ENCODE data around the gene SLC25A3. TPM values are rescaled to one million over a fixed set of nuclear protein-coding genes. Genes with fewer than 3 reads are reported as not detected.

The SLC25A3 gene
- polyA plus RNA-seq, 1 donor (not counting 4 experiments of a cell fraction or from before 2014, with no cell fraction given): 389 TPM

DNA sequence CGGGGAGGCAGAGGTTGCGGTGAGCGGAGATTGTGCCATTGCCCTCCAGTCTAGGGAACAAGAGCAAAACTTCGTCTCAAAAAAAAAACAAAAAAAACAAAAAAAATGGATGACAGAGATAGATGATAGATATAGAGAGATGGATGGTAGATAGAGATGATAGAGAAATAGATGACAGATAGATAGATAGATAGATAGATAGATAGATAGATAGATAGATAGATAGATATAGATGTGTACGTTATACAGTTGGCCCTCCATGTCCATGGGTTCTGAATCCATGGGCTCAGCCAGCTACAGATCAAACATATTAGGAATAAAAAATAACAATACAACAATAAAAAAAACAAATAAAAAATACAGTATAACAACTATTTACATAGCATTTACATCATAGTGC is 12.8 kb upstream of the SLC25A3 start:
- Histone ChIP-seq H4K20me1 (ENCODE audit: control insufficient read depth, extremely low read depth, insufficient read depth, low read length) (no peaks in the 10 kb centered on the region), H2AFZ (ENCODE audit: control insufficient read depth, low read length) (no peak overlapping the region), H3K4me3 (ENCODE audit: control insufficient read depth in 2 of 3, extremely low read depth in 1 of 3, insufficient read depth in 2 of 3, low read depth in 1 of 3, low read length in 3 of 3) (no peak overlapping the region), H3K27ac (ENCODE audit: control insufficient read depth, insufficient read depth, low read length) (no peak overlapping the region), H3K79me2 (ENCODE audit: control insufficient read depth, insufficient read depth, low read length) (no peaks in the 10 kb centered on the region), H3K27me3 (ENCODE audit: control insufficient read depth, extremely low read depth, insufficient read depth, low read length) (no peaks in the 10 kb centered on the region), H3K36me3 (ENCODE audit: control insufficient read depth in 2 of 2, extremely low read depth in 1 of 2, insufficient read depth in 2 of 2, low read length in 2 of 2) (no peaks in the 10 kb centered on the region), H3K4me1 (ENCODE audit: control insufficient read depth, extremely low read depth, insufficient read depth, low read length) (no peaks in the 10 kb centered on the region), H3K9me1 (ENCODE audit: control insufficient read depth, extremely low read depth, insufficient read depth, low read length) (no peaks in the 10 kb centered on the region), H3K9me3 (ENCODE audit: control insufficient read depth, low read depth, low read length) (no peaks in the 10 kb centered on the region), H3K4me2 (ENCODE audit: control insufficient read depth, extremely low read depth, insufficient read depth, low read depth, low read length) (no peak overlapping the region), H3K9ac (ENCODE audit: control insufficient read depth, extremely low read depth, insufficient read depth, low read length) (no peak overlapping the region)
- TF ChIP-seq EZH2 (IDR thresholded peaks at IDR 0.05; ENCODE audit: low read length): no peak
- TF ChIP-seq, protein P1, sequence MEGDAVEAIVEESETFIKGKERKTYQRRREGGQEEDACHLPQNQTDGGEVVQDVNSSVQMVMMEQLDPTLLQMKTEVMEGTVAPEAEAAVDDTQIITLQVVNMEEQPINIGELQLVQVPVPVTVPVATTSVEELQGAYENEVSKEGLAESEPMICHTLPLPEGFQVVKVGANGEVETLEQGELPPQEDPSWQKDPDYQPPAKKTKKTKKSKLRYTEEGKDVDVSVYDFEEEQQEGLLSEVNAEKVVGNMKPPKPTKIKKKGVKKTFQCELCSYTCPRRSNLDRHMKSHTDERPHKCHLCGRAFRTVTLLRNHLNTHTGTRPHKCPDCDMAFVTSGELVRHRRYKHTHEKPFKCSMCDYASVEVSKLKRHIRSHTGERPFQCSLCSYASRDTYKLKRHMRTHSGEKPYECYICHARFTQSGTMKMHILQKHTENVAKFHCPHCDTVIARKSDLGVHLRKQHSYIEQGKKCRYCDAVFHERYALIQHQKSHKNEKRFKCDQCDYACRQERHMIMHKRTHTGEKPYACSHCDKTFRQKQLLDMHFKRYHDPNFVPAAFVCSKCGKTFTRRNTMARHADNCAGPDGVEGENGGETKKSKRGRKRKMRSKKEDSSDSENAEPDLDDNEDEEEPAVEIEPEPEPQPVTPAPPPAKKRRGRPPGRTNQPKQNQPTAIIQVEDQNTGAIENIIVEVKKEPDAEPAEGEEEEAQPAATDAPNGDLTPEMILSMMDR (optimal IDR thresholded peaks at IDR 0.05 in 1 of 3, IDR thresholded peaks at IDR 0.05 in 1 of 3, conservative IDR thresholded peaks at IDR 0.05 in 1 of 3; ENCODE audit: extremely low read depth in 1 of 3, insufficient read depth in 2 of 3, low read length in 3 of 3): no peak
- no peak for FAIRE-seq
- dilution Hi-C loops (cut with MboI; ENCODE audit: extremely low pct_ligation_motif_present, low sequenced_read_pairs): no loop called here
- DNase-seq (ENCODE audit: low read depth, low spot score): no peak

DNA sequence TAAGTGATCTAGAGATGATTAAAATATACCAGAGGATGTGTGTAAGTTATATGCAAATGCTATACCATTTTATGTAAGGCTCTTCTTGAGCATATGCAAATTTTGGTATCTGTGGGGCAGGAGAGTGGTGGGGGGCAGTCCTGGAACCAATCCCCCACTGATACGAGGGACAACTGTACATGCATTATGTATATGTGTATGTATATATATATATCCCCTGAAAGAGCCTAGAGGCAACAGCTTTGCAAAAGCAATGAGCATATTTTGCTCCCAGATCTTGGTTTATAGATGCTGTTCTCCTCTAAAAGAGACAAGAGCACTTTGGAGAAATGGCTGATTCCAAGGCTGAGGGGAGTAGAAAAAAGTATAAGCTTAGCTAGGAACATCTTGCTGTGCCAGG is 12.4 kb upstream of the SLC25A3 start:
- H3K4me2 ChIP-seq (ENCODE audit: control insufficient read depth, extremely low read depth, insufficient read depth, low read depth, low read length): no peak overlapping the region
- no peak overlapping the region for H3K27ac ChIP-seq (ENCODE audit: control insufficient read depth, insufficient read depth, low read length)
- dilution Hi-C loops (cut with MboI; ENCODE audit: extremely low pct_ligation_motif_present, low sequenced_read_pairs): no loop called here
- H3K36me3 ChIP-seq (ENCODE audit: control insufficient read depth in 2 of 2, extremely low read depth in 1 of 2, insufficient read depth in 2 of 2, low read length in 2 of 2): no peaks in the 10 kb centered on the region
- no peaks in the 10 kb centered on the region for H3K79me2 ChIP-seq (ENCODE audit: control insufficient read depth, insufficient read depth, low read length)
- no peak overlapping the region for H3K4me3 ChIP-seq (ENCODE audit: control insufficient read depth in 2 of 3, extremely low read depth in 1 of 3, insufficient read depth in 2 of 3, low read depth in 1 of 3, low read length in 3 of 3)
- no peak for TF ChIP-seq EZH2 (IDR thresholded peaks at IDR 0.05; ENCODE audit: low read length)
- TF ChIP-seq, protein P1 (optimal IDR thresholded peaks at IDR 0.05 in 1 of 3, IDR thresholded peaks at IDR 0.05 in 1 of 3, conservative IDR thresholded peaks at IDR 0.05 in 1 of 3; ENCODE audit: extremely low read depth in 1 of 3, insufficient read depth in 2 of 3, low read length in 3 of 3): no peak
- FAIRE-seq: no peak
- no peak for DNase-seq (ENCODE audit: low read depth, low spot score)
- no peak overlapping the region for H2AFZ ChIP-seq (ENCODE audit: control insufficient read depth, low read length)
- H3K9me1 ChIP-seq (ENCODE audit: control insufficient read depth, extremely low read depth, insufficient read depth, low read length): no peaks in the 10 kb centered on the region
- H3K4me1 ChIP-seq (ENCODE audit: control insufficient read depth, extremely low read depth, insufficient read depth, low read length): no peaks in the 10 kb centered on the region
- H3K27me3 ChIP-seq (ENCODE audit: control insufficient read depth, extremely low read depth, insufficient read depth, low read length): no peaks in the 10 kb centered on the region
- no peak overlapping the region for H3K9ac ChIP-seq (ENCODE audit: control insufficient read depth, extremely low read depth, insufficient read depth, low read length)
- no peaks in the 10 kb centered on the region for H4K20me1 ChIP-seq (ENCODE audit: control insufficient read depth, extremely low read depth, insufficient read depth, low read length)
- no peaks in the 10 kb centered on the region for H3K9me3 ChIP-seq (ENCODE audit: control insufficient read depth, low read depth, low read length)
